GF-D8 (cell line): ENCODE results near the gene CPSF2.

ENCODE experiments used
- DNase-seq: peaks from one replicate; lab custom pipeline; 2025; lab: John Stamatoyannopoulos, UW

The CPSF2 gene

DNA sequence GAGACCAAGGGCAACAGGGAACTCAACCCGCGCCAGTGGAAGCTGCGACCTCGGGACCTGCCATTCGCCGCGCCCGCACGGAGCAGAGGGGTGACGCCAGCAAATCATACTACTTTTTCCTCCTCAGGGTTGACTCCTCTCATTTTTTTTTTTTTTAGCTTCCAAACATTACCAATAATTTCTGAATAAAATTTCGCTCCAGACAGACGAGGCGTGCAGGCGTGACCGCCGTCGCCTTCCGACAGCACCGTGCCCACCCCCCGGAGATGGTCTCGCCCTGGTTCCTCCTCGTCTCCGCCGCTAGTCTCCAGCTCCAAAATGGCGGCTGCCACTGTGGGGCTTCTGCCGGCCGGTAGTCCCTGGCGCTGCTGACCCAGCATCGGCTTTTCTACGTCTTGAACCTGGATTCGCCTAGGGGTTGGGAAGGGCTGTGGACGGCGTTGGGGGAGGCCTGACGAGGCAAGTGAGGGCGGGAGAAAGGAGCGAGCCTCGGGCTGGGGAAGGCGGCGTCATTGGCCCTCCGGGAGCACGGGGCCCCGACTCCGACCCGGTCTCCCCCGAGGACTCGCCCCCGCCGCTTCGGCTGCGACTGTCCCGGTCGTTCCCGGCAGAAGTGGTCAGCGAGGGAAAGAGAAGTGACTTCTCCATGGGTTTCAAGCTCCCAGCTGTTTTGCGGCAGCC lies at the start of gene CPSF2, which contains the start of gene NDUFB1:
Gene CPSF2 (plus strand): TSS at position 300 of the 681 bp plus-strand sequence. CDS start 9,016 bp downstream, outside the sequence.
Gene NDUFB1 (minus strand): TSS at position 37 of the 681 bp plus-strand sequence. CDS start 4,069 bp downstream, outside the sequence.
- peak; percentile 33 for DNase-seq

GRCh38 chr14:92074555-92074954 lies 47.2 kb upstream of the CPSF2 start:
- DNase-seq, result no peak

- DNase-seq, result no peak
Observed at GRCh38 chr14:92088494-92088893, 33.3 kb upstream of the CPSF2 start.

GRCh38 chr14:92093320-92093719 lies 28.4 kb upstream of the CPSF2 start:
- DNase-seq, result no peak

DNA sequence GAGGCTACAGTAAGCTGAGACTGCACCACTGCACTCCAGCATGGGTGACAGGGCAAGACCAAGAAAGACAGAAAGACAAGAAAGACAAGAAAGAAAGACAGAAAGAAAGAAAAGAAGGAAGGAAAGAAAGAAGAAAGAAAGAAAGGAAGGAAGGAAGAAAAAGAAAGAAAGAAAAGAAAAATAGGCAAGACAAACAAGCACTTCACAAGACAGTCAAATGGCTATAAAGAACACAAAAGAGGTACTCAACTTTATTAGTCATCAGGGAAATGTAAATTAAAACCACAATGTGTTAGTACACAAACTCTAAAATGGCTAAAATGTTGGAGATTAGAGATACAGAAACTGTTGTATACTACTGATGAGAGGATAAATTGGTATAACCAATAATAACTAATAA lies 22.0 kb upstream of the CPSF2 start:
- DNase-seq, result no peak

GRCh38 chr14:92103363-92103989 lies 18.3 kb upstream of the CPSF2 start:
- no peak for DNase-seq

DNA sequence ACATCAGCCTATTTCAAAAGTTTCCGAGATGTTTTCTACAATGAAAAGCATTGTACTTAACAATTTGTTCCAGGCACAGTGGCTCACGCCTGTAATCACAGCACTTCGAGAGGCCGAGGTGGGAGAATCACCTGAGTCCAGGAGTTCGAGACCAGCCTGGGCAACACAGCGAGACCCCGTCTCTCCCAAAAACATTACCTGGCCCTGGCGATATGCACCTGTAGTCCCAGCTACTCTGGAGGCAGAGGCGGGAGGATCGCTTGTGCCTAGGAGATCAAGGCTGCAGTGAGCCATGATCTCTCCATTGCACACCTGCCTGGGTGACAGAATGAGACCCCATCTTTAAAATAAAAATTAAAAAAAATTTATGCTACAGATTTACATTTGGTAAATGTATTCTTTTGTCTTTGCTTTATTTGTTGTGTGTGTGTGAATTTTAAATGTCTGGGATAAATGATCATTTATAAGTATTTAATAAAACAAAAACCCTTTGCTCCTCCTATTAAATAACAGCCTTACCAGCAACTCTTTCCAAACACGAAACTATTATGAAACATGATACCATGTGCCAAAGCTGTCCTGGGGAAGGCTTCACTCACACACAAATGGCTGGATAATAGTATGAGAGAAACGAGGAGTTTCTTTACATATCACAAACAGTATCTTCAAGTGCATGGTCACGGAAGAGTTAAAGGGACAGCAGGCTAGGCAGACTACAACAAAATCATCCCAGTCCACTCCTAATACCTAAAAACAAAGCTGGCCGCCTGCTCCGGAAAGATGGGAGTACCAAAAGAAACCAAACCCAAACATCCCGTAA lies 16.5 kb upstream of the CPSF2 start:
- no peak for DNase-seq

GRCh38 chr14:92105893-92106142 lies 16.0 kb upstream of the CPSF2 start:
- DNase-seq, result peak; percentile 43

GRCh38 chr14:92106143-92106926 lies 15.4 kb upstream of the CPSF2 start, which contains the start of gene ATXN3:
TSS of gene ATXN3 (minus strand) at chr14:92106582. CDS start at chr14:92106552, 30 bp downstream.
- DNase-seq, result peak; percentile 75

DNA sequence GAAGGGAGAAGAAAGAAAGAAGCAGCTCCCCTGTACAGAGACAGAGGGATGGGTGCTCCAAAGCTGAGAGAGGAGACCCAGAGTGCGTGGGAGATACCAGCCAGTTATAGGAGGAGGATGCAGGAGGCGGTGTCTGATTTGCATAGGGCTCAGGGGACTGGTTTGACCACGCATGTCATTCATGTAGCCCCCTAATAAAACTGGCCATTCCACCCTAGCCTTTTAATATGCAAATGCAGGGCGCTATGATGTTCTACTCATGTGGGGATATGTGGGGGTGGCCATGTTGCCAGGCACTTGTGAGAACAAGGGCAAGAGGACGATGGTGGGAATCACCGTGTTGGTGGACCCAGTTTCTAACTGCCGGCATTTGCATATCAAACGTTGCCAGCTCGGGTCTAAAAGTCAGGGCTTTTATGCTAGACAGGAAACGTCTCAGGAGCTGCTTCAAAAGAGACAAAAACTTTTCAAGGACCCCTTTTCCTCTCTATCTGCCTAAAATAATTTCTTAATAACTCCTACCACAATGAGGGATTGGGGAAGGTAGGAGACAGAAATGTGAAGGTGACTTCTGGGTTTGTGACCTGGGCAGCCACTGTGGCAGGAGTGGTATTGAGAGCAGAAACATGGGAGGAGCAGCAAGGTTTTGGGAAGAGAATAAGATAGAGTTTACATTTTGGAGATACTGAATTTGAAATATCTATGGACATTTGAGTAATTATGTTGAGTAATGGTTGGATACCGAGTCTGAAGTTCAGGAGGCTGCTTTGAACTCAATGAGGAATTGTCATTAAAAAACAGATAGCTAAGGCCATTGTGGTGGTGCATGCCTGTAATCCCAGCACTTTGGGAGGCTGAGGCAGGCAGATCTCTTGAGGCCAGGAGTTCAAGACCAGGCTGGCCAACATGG lies 13.2 kb upstream of the CPSF2 start:
- DNase-seq, result no peak

DNA sequence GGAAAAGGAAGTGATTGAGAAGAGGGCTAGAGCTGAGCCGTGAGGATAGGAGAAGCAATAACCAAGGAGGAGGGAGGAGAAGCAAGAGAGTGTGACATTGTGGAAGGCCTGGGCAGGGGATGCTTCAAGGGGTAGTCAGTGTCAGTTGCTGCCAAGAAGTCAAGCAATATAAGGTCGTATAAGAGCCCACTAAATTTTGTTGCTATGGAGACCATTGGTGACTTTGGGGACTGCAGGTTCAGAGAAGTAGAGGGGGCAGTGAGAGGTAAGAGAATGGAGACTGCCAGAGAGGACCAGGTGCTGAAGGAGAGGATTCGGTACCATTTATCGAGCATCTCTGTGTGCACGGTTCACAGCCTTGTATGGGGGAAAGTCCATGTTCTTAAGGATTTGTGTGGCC lies 12.3 kb upstream of the CPSF2 start:
- DNase-seq, result no peak

DNA sequence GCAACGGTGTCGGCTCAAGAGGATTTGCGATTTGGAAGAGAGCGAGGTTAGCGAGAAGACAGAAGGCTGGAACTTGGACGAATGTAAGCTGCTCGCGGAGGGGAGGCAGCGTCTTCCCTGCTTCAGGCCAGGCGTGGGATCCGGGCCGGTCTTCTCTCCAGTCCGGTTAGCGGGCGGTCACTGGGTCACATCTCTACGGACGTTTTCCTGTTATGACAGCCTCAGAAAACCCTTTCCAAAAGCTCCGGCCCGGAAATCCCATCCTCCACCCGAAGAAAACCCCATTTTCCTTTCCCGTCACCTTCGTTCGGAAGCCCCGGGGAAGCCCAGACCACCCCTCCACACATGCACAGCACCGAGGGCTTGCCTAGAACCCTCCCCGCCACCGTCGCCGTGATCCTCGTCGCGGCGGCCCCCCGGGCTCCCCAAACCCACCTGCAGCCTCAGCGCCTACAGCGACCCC lies 531 bp upstream of the CPSF2 start:
- no peak for DNase-seq

DNA sequence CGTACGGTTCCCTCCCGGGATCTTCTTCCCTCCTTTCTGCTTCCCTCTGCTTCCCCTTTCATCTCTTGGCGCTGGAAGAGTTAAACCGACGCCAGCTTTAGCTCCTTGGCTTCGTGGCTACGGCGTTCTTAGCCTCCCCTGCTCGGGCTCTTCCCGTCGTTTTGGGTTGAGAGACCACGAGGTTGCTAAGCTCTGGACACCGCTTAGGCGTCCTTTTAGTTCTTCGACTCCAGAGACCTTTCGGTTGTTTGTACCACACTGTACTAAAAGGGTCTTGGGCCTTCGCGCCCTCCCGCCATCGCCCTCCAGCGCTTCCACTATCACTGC lies 545 bp downstream of the CPSF2 start:
- DNase-seq, result no peak

DNA sequence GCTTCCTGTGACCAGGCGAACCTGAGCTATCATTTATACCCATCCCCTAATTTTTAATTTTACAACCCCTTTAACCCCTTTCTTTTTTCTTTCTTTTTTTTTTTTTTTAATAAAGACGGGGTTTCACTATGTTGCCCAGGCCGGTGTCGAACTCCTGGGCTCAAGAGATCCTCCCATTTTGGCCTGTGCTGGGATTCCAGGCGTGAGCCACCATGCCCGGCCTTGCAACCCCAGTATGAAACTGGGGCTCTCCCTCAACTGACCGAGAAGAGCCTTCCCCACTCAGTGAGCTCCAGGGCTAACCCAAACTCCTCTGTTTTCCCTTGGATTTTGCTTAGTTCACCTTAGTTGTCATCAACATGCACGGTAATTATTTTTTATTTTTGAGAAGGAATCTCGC lies 992 bp downstream of the CPSF2 start:
- DNase-seq, result no peak

DNA sequence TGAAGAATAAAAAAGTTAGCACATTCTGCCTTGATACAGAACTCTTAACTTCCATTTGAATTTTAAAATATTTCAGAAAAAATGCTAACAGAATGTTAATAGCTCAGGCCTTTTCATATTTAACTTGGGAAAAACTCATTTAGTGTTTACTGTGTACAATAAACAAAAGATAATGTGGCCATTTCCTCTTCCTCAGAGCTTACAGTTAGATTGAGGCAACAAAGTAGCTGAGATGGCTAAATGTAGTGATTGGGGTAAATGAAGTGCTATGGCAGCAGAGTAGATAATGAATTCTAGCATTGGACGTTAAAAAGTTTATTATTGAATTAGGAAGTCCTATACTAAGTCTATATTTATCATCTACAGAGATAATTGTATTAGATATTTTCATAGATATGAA lies 12.7 kb downstream of the CPSF2 start:
- no peak for DNase-seq

DNA sequence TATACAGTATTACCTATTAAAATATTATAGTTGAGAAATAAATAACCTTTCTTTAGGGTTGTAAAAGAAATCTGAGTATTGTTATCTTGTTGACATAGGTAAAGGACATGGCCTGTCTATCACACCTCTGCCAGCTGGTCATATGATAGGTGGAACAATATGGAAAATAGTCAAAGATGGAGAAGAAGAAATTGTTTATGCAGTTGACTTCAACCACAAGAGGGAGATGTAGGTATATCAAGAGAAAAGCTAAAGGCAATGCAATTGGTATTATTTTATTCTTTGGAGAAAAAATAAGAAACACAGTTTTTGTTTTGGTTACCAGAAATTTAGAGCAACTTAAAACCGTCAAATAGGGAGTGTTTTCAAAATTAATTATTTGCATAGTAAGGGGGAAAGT lies 13.5 kb downstream of the CPSF2 start:
- DNase-seq, result no peak

DNA sequence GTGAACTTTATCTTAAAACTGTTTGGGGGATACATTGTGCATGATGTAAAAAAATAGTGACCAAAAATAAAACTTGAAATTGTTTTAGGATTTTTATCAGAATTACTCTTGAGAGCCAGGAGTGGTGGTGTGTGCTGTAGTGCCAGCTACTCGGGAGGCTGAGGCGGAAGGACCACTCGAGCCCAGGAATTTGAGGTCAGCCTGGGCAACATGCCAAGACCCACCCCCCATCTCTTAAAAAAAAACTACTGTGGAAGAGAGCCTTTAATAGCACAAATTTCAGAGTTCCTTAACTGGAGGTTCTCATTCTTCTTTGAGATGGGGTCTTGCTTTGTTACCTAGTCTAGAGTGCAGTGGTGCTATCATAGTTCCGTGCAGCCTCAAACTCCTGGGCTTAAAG lies 21.5 kb downstream of the CPSF2 start:
- DNase-seq, result no peak

DNA sequence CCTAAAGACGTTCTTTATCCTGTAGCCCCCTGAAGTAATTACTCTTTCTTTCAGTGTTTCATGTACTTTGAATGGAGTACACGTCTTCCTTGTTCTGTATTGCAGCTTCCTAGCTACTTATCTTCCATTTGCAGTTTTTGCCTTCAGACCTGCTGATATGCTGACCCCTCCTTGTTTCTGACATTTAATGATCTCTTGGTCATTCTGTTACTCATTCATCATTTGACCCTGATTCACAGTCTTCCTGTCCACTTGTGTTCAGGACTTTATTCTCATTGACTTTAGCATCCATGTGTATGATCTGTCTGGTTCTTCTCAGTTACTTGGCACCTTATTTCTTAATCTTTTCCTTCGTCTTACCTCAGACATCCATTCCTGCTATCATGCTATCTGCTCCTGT lies 22.2 kb downstream of the CPSF2 start:
- no peak for DNase-seq

DNA sequence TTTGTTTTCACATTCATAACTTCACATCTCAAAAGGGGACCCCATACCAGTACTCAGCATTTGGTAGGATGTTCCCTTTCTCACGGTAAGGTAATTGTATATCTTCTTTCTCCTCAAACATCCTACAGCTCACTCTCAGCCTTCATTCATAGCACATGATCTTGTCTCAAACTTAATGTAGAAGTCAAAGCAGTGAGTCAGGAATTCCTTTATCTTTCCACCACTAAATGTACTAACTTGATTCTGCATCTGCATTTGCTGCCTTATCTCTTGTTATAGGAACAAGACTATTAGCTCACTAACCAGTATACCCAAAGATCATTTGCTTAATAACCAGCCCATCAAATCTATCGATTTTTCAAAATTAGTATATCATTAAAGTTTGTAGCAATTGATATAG lies 22.9 kb downstream of the CPSF2 start:
- DNase-seq, result no peak

- no peak for DNase-seq
Observed at GRCh38 chr14:92153581-92153980, 31.8 kb downstream of the CPSF2 start.

DNA sequence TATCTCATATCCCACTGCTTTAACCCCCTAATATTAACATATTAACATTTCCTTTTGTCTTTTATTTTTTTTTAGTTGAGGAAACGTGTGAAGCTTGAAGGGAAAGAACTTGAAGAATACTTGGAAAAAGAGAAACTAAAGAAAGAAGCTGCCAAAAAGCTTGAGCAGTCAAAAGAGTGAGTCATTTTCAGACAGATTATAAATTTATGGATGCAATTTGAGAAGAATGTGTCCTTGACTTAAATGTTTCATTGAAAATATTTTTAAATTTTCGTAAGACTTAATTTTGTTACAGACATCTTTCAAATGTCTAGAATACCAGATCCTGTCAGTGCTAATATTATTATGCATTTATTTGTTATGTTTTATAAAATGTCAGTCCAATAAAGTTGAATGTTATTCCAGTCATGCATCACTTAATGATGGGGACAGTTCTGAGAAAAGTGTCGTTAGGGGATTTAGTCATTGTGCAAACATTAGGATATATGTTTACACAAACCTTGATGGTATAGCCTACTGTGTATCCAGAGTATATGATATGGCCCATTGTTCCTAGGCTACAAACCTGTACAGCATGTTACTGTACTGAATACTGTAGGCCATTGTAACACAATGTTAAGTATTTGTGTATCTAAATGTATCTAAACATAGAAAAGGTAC lies 32.6 kb downstream of the CPSF2 start:
- DNase-seq, result no peak
